NB4 (cell line): ENCODE data around the gene CASP8.

Experiments used
- POLR2A ChIP-seq: IDR thresholded peaks from 2 replicates; pipeline ENCODE4 v1.6.1; 2011; ENCODE audit warnings: mild to moderate bottlenecking; ENCODE audit not compliant: insufficient read length; ENCODE audit errors: extremely low read depth
- TF ChIP-seq, protein P1 (sequence below): IDR thresholded peaks from one replicate; pipeline ENCODE4 v1.5.1; 2012; ENCODE audit warnings: low read depth, low read length

DNA sequence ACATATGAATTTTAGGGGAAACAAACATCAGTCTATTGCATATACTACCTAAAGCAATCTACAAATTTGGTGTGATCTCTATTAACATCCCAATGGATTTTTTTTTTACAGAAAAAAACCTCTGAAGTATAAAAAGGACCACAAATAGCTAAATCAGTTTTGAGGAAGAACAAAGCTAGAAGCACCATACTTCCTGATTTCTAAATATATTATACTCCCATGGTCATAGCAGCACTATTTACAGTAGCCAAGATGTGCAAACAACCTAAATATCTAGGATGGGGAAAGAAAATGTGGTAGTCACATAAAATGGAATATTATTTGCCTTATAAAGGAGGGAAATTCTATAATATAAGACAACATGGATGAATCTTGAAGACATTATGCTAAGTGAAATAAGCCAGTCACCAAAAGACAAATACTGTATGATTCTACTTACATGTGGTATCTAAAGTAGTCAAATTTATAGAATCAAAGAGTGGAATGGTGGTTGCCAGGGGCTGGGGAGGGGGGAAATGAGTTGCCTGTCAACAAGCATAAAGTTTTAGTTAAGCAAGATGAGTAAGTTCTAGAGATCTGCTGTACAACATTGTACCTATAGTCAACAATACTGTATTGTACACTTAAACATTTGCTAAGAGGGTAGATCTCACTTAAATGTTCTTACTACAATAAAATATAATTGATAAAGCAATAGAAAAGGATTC lies 17.6 kb upstream of the CASP8 start:
- TF ChIP-seq, protein P1, sequence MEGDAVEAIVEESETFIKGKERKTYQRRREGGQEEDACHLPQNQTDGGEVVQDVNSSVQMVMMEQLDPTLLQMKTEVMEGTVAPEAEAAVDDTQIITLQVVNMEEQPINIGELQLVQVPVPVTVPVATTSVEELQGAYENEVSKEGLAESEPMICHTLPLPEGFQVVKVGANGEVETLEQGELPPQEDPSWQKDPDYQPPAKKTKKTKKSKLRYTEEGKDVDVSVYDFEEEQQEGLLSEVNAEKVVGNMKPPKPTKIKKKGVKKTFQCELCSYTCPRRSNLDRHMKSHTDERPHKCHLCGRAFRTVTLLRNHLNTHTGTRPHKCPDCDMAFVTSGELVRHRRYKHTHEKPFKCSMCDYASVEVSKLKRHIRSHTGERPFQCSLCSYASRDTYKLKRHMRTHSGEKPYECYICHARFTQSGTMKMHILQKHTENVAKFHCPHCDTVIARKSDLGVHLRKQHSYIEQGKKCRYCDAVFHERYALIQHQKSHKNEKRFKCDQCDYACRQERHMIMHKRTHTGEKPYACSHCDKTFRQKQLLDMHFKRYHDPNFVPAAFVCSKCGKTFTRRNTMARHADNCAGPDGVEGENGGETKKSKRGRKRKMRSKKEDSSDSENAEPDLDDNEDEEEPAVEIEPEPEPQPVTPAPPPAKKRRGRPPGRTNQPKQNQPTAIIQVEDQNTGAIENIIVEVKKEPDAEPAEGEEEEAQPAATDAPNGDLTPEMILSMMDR: no peak
- TF ChIP-seq POLR2A: no peak
